ENCODE results near the gene MRC2.

The MRC2 gene

DNA sequence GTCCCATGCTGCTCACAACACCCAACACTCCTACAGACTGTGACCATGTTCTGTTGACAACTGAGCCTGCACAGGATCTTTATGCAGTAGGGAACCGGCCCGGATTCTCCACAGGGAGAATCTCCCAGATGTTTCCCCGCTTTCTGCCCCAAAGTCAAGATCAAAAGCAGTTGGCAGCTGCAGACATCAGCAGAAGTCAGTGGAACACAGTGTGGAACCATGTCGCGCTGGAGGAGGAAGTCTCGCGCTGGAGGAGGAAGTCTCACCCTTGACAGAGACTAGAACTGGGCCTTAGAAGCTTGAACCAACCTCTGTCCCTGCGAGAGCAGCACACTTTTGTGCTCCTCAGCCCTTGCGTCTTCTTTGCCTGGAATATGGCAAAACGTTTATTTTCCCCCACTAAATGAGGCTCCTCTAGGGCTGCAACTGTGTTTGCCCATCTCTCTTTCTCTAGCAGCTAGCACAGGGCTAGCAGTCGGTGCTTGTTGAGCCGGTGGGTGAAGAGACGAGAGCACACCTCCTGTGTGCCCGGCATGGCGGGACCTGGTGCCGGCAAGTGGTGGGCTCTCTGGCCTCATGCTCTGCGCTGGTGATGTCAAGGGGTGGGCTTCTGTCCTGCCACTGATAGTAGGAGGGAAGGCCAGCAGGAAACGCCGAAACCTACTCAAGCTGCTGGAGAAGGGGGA is 2.1 kb upstream of the MRC2 start:
- Mint-ChIP-seq H3K27me3 (no peaks in the 10 kb centered on the region), H3K4me3 (no peak overlapping the region), H3K9me3 (ENCODE audit: low read depth) (no peaks in the 10 kb centered on the region), H3K4me1 (ENCODE audit: low read depth) (peaks cover 23% of the 10 kb centered on the region), H3K36me3 (no peaks in the 10 kb centered on the region), H3K27ac (no peak overlapping the region)

DNA sequence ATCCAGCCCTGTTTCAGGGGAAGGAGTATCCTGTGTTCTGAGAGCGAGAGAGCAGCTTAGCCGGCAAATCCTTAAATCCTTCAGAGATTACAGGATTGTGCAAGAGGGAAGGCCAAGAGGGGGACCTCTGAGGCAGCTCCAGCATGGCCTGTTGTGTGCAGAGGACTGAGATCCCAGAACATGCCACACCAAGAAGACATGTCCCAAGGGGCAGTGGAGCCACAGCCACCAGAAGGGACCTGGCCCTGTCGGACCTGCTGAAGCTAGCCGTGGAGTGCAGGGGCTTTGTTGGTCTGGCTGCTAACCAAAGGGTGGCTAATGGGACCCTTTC is 1.6 kb upstream of the MRC2 start:
- Mint-ChIP-seq H3K9me3 (ENCODE audit: low read depth) (no peaks in the 10 kb centered on the region), H3K4me3 (peak overlapping the region; percentile 73), H3K4me1 (ENCODE audit: low read depth) (peaks cover 23% of the 10 kb centered on the region), H3K36me3 (no peaks in the 10 kb centered on the region), H3K27ac (no peak overlapping the region), H3K27me3 (no peaks in the 10 kb centered on the region)

DNA sequence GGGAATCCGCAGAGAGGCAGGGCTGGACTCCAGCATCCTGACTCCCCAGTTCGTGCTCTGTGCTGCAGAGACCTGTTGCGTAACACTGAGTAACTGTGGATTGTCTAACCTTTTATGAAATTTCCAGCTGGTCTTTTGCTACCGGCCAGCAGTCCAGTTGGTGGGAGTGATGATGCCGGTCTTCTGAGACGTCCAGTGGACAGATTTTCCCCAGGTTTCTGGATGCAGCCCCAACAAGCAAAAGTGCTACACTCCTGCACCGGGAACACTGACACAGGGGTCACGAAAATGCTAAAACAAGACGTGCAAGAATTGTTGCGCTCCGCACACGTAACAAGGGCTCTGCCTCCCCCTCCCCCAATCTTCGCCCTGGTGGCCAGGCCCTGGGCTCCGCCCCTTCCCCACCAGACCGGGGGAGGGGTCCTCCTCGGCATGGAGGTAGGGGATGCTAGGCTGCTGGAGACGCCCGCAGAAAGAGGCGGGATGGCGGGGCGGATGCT is 701 bp upstream of the MRC2 start:
- no peak overlapping the region for H3K27ac Mint-ChIP-seq

DNA sequence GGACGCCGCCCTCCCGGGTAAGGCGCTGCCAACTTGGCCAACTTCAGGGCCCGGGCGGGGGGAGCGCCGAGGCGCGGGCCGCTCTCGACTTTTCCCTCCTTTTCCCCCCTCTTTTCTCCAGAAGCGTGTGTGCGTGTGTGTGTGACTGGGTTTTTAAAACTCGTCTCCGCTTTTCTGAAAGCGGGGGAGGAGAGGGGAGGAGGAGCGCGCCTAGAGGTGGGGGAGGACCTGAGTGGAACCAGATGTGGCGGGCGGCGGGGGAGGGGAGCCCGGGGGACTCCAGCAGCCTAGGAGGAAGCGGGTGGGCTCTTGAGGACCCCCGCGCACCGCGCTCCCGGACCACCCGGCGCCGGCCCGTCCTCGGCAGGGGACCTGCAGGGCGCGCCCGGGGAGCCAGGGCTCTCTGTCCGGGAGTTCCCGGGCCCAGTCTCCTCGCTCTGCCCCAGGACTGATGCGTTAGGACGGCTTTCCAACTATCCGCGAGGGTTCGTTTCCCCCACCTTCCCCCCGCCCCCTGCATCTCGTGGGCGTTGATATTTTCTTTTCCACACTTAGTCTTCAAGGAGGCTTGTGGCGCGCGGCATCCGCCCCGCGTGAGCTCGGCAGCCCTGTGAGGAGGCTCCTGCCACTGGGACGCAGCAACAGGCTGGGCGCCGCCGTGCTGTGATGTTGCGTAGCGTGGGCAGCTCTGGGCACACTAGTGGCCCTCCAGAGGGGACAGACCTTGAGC is 599 bp downstream of the MRC2 start:
- Mint-ChIP-seq H3K4me1 (ENCODE audit: low read depth) (peaks cover 23% of the 10 kb centered on the region), H3K9me3 (ENCODE audit: low read depth) (no peaks in the 10 kb centered on the region), H3K27ac (peak overlapping the region; percentile 85), H3K4me3 (peak overlapping the region; percentile 92), H3K36me3 (no peaks in the 10 kb centered on the region), H3K27me3 (no peaks in the 10 kb centered on the region)

More for the DNA sequence above, 701 bp upstream of the MRC2 start:
- Mint-ChIP-seq H3K36me3 (no peaks in the 10 kb centered on the region), H3K4me1 (ENCODE audit: low read depth) (peaks cover 23% of the 10 kb centered on the region), H3K4me3 (peak overlapping the region; percentile 78), H3K9me3 (ENCODE audit: low read depth) (no peaks in the 10 kb centered on the region), H3K27me3 (no peaks in the 10 kb centered on the region)

GRCh38 chr17:62628831-62629555 is 1.5 kb downstream of the MRC2 start:
- Mint-ChIP-seq H3K4me1 (ENCODE audit: low read depth) (peaks cover 23% of the 10 kb centered on the region), H3K4me3 (peak overlapping the region; percentile 92), H3K36me3 (no peaks in the 10 kb centered on the region), H3K9me3 (ENCODE audit: low read depth) (no peaks in the 10 kb centered on the region), H3K27me3 (no peaks in the 10 kb centered on the region), H3K27ac (no peak overlapping the region)

DNA sequence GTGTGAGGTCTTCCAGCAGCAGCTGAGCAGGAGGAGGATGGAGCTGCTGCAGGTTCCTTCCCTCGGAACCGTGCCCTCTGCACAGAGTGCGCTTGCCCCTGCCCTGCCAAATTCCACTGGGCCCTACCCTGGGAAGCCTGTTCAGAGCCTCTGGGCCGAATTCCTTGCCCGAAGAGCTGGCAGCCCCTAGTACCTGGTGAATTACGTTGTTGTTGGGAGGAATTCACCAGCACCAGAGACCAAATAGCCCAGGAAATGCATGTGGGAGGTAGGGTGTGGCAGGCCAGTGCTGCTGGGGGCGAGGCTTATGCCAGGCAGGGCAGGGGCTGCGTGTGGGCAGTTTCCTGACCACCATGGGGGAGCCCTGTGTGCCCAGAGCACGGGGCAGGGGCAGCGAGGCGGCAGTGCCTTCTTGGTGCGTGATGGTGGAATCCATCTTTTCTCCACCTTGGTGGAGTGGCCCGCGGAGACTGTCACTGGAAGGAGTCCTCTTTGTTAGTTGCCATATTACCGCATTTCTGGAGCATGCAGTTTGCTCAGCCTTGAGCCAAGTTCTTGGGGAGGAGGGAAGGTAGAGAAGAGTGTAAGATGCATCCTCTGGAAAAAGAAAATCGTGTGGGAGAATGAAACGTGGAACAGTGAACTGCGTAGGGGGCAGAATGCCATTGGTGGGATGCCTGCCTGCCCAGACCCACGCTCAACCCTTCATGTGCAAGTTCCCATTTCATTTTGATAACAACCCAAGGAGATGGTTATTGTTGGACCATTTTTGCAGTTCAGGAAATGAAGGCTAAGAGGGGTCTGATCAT is 2.3 kb downstream of the MRC2 start:
- Mint-ChIP-seq H3K27me3 (no peaks in the 10 kb centered on the region), H3K27ac (peak overlapping the region; percentile 16), H3K4me1 (ENCODE audit: low read depth) (peaks cover 23% of the 10 kb centered on the region), H3K9me3 (ENCODE audit: low read depth) (no peaks in the 10 kb centered on the region), H3K36me3 (no peaks in the 10 kb centered on the region), H3K4me3 (peak overlapping the region; percentile 6)

- Mint-ChIP-seq H3K27me3 (no peaks in the 10 kb centered on the region), H3K27ac (no peak overlapping the region), H3K4me3 (no peak overlapping the region), H3K36me3 (no peaks in the 10 kb centered on the region), H3K4me1 (ENCODE audit: low read depth) (peaks cover 23% of the 10 kb centered on the region), H3K9me3 (ENCODE audit: low read depth) (no peaks in the 10 kb centered on the region)
These were observed 3.1 kb downstream of the MRC2 start for GRCh38 chr17:62630365-62631085.

DNA sequence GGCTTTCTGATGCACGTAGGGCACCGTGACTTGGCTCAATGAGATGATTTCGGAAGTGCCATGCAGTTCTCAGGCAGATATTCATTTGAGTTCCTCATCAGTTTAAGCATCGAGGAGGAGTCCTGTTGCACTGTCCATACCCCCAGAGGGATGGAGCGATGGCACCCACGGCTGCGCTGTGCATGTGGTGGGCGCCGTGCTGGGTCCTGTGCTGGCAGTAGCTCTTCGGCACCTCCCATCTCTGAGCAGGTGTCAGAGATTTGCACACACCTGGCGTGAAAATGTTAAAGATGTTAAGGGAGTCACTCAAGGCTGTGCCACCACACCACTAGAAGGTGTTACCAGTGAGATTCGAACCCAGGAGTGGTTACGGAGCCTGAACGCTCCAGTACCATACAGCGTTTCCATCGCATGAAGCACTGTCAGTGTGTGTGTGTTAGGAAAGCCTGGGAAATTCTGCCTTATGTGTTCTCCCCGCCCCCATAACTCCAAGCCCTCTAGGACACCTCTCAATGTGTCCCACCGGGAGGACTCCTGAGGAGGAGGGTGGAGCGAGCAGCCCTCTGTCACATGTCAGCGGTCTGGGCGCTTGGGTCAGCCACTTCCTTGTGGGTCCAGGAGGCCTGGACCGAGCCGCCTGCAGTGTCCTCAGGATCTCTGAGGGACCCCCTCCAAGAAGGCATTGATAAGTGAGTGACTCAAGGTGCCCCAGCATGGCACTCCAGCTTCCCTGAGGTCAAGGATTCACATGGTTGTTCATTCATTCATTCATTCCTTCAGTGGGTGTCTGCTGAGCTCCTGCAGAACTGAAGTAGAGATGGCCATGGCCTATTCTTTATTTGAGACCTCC is 3.8 kb downstream of the MRC2 start:
- no peaks in the 10 kb centered on the region for H3K9me3 Mint-ChIP-seq (ENCODE audit: low read depth)
- no peak overlapping the region for H3K27ac Mint-ChIP-seq
- no peaks in the 10 kb centered on the region for H3K27me3 Mint-ChIP-seq
- peaks cover 18% of the 10 kb centered on the region for H3K4me1 Mint-ChIP-seq (ENCODE audit: low read depth)
- H3K36me3 Mint-ChIP-seq, result no peaks in the 10 kb centered on the region
- no peak overlapping the region for H3K4me3 Mint-ChIP-seq

DNA sequence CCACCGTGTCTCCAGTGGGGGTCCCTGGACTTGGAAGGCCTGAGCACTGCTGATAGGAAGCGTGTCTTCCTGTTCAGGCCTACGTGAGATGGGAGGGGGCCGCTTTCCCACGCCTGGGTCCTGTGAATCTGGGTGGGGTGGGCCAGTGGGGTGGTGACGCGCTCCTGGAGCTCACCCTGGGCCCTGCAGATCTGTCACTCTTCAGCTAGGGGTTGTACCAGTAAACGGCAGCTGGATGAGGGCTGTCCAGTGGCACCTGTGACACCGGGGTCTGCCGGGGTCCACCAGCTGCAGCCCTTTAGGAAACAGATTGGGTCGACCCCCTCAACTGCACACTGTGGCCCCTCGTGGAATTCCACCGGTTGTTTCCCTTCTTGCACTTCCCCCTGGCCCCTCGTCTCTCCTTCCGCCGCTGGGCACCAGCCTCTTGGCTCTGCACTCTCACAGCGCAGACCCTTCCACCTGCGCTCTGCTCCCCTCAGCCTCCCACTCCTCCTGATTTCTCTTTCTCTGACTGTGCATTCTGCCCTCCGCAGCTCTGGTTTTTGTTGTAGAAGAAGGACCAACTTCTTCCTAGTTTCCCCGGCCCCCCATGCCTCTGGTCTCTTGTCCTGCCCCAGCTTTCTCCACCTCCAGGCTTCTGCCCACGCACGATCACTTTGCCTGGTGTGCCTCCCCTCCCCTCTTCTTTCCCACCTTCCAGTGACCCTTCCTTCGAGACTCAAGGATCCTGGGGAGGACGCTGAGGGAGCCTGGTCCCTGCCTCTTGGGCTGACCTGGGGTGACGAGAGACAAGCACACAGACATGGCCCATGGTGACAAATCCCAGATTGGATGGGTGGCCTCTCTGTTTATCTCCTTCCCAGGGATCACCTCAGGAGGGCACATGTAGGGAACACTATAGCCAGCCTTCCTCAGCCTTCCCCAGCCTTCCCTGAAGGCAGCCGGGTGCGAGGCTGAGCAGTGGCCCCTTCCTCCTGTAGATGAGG is 4.8 kb downstream of the MRC2 start:
- Mint-ChIP-seq H3K9me3 (ENCODE audit: low read depth) (no peaks in the 10 kb centered on the region), H3K36me3 (no peaks in the 10 kb centered on the region), H3K27ac (no peak overlapping the region), H3K4me1 (ENCODE audit: low read depth) (peaks cover 15% of the 10 kb centered on the region), H3K27me3 (no peaks in the 10 kb centered on the region), H3K4me3 (no peak overlapping the region)

GRCh38 chr17:62637809-62638208 is 10.3 kb downstream of the MRC2 start:
- peaks cover 3% of the 10 kb centered on the region for H3K4me1 Mint-ChIP-seq (ENCODE audit: low read depth)
- no peaks in the 10 kb centered on the region for H3K27me3 Mint-ChIP-seq
- H3K4me3 Mint-ChIP-seq, result no peak overlapping the region
- no peaks in the 10 kb centered on the region for H3K36me3 Mint-ChIP-seq
- no peaks in the 10 kb centered on the region for H3K9me3 Mint-ChIP-seq (ENCODE audit: low read depth)
- no peak overlapping the region for H3K27ac Mint-ChIP-seq

DNA sequence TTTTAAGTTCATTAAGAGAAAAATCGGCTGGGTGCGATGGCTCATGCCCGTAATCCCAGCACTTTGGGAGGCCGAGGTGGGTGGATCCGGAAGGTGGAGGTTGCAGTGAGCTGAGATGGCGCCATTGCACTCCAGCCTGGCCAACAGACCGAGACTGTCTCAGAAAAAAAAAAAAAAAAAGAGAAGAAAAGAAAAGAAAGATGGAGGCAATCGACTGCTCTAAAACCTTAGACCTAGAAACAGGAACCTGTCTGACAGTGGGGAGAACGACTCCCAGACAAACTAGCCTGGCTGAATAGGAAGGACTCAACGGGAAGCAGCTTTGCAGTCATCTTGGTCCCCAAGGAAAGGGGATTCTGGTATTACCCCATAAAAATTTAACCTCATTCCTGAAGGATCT is 13.7 kb downstream of the MRC2 start:
- no peaks in the 10 kb centered on the region for H3K27me3 Mint-ChIP-seq
- peaks cover 6% of the 10 kb centered on the region for H3K4me1 Mint-ChIP-seq (ENCODE audit: low read depth)
- H3K36me3 Mint-ChIP-seq, result no peaks in the 10 kb centered on the region
- no peak overlapping the region for H3K27ac Mint-ChIP-seq
- no peak overlapping the region for H3K4me3 Mint-ChIP-seq
- H3K9me3 Mint-ChIP-seq (ENCODE audit: low read depth), result no peaks in the 10 kb centered on the region

- Mint-ChIP-seq H3K9me3 (ENCODE audit: low read depth) (no peaks in the 10 kb centered on the region), H3K4me1 (ENCODE audit: low read depth) (peaks cover 6% of the 10 kb centered on the region), H3K36me3 (no peaks in the 10 kb centered on the region), H3K27me3 (no peaks in the 10 kb centered on the region), H3K4me3 (no peak overlapping the region), H3K27ac (no peak overlapping the region)
These were observed 14.5 kb downstream of the MRC2 start for GRCh38 chr17:62641951-62642350.

- no peaks in the 10 kb centered on the region for H3K9me3 Mint-ChIP-seq (ENCODE audit: low read depth)
- no peak overlapping the region for H3K27ac Mint-ChIP-seq
- peaks cover 6% of the 10 kb centered on the region for H3K4me1 Mint-ChIP-seq (ENCODE audit: low read depth)
- H3K4me3 Mint-ChIP-seq, result no peak overlapping the region
- no peaks in the 10 kb centered on the region for H3K36me3 Mint-ChIP-seq
- H3K27me3 Mint-ChIP-seq, result no peaks in the 10 kb centered on the region
These were observed 16.0 kb downstream of the MRC2 start for GRCh38 chr17:62643496-62643895.

All from activated naive CD8-positive, alpha-beta T cell (primary cell).